Gastrocnemius medialis (tissue), 4 donors: ENCODE results near the gene RFXANK.

ENCODE experiments used
- POLR2A ChIP-seq, 2 donors: fragments of 450-650 bp; IDR thresholded peaks; one replicate each; pipeline ENCODE4 v1.6.1; 2017; ENCODE audit warnings: antibody characterized with exemption in 2 of 2, mild to moderate bottlenecking in 2 of 2, moderate library complexity in 2 of 2
- TF ChIP-seq, protein P1 (sequence below), 5 experiments: fragments of 450-650 bp in 3 of 5; fragments of 200-600 bp in 2 of 5; sonication (generic) in 2 of 5; IDR thresholded peaks in 4 of 5; conservative IDR thresholded peaks in 1 of 5; 1 replicate in 4 of 5; 2 replicates in 1 of 5; pipeline ENCODE4 v1.5.1; 2016 to 2019; ENCODE audit warnings: antibody characterized with exemption in 5 of 5, mild to moderate bottlenecking in 3 of 5, moderate library complexity in 3 of 5

DNA sequence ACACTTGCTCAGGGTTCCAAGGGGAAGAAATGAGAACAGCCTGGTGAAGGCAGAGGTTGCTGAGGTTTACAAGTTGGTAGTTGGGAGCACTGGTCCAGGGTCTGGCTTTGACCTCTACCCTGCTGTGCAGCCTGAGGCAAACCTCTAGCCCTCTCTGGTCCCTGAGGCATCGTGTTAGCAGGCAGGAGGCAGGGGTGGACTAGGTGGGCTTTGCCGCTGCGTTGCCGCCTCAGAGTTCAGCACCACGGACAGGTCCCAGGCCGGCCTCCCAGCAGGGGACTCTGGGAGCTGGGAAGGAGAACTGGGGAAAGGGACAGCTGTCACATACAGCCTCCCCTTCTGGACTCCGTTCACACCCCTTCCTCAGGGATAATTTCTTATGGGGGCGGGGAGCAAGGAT, 22.8 kb downstream of the RFXANK start:
- TF ChIP-seq, protein P1, sequence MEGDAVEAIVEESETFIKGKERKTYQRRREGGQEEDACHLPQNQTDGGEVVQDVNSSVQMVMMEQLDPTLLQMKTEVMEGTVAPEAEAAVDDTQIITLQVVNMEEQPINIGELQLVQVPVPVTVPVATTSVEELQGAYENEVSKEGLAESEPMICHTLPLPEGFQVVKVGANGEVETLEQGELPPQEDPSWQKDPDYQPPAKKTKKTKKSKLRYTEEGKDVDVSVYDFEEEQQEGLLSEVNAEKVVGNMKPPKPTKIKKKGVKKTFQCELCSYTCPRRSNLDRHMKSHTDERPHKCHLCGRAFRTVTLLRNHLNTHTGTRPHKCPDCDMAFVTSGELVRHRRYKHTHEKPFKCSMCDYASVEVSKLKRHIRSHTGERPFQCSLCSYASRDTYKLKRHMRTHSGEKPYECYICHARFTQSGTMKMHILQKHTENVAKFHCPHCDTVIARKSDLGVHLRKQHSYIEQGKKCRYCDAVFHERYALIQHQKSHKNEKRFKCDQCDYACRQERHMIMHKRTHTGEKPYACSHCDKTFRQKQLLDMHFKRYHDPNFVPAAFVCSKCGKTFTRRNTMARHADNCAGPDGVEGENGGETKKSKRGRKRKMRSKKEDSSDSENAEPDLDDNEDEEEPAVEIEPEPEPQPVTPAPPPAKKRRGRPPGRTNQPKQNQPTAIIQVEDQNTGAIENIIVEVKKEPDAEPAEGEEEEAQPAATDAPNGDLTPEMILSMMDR (IDR thresholded peaks at IDR 0.05 in 4 of 5, conservative IDR thresholded peaks at IDR 0.05 in 1 of 5), result no peak
- TF ChIP-seq POLR2A (IDR thresholded peaks at IDR 0.05), result no peak
